HG03175 (cell line): ENCODE measurements around the gene GPC6.

Experiments used
- ATAC-seq: cut with Tn5 transposase; IDR thresholded peaks from one replicate; pipeline ENCODE4 v1.9.1; 2021; ENCODE audit warnings: mild to moderate bottlenecking, moderate library complexity; ENCODE audit not compliant: unreplicated experiment

The GPC6 gene

DNA sequence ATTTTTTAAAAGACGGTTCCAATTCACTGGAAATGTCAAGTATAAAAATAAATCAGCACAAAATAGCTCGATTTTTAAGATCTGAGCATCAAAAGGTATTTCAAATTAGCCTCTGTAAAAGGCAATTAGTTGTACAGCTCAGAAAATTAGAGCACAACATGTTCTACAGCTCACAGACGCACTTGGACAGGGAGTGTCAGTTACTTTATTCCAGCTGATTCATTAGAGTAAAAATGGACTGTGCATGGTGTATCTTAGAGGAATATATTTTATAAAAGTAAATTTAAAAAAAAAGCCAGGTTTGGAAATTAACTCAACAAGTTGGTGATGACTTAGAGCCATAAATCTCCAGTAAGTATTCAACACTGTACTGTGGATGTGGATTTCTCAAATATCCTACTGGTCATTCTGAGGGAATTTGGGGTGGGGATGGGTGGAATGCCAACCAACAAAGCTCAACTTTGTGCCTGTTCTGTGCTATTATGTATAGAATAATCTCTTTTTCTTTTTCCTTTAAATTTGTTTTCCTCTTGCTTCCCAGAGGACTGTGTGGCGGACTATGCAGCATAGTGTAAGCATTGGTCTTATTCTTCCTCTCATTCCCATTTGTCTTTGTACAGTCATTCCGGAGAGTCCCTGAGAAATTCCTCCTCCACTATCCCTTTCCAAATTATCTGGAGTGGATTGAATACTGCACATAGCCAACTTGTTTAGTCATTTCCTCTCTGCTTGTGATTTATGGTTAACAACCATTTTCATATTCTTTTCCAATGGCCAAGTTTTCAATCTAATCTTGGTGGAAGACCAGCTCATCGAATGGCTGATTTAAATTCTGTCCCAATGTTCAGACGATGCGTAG, 1083.6 kb downstream of the GPC6 start:
- no peak for ATAC-seq

DNA sequence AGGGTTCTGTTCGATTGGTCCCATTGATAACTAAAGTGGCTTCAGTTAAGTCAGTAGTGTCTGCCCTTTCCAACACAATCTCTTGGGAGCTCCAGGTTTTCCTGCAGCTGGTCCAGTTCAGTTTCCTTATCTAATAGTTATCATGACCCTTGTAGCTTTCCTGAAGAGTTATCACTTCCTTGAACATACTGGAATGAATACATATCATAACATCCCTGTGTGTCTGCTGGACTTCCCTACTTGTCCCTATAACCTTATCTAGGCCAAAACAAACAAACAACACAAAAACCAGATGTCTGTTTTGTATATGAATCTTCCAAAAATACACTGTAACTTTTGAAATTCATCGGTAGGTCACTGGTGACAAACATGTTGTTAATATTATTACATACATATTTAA, 1085.3 kb downstream of the GPC6 start:
- ATAC-seq: no peak

GRCh38 chr13:94312511-94313216, 1086.1 kb downstream of the GPC6 start:
- no peak for ATAC-seq

- ATAC-seq: no peak
These were observed 1086.8 kb downstream of the GPC6 start for GRCh38 chr13:94313321-94313910.

- no peak for ATAC-seq
These were observed 1087.3 kb downstream of the GPC6 start for GRCh38 chr13:94313926-94314325.

DNA sequence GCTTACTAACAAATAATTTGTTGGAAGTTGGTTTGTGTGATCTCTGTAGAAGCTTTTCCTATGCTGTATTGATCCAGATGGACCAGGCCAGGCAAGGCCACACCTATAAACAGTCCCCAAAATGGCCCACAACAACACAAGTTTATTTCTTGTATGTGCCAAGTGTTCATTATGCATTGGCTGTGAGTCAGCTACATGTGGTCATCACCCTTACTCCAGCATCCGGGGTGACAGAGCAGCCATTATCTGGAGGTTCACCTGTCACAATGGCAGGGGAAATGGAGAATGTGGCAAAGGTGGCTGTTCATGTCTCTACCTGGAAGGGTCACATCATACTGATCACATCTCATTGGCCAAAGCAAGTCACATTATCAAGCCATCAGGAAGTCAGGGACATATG, 1088.6 kb downstream of the GPC6 start:
- no peak for ATAC-seq

DNA sequence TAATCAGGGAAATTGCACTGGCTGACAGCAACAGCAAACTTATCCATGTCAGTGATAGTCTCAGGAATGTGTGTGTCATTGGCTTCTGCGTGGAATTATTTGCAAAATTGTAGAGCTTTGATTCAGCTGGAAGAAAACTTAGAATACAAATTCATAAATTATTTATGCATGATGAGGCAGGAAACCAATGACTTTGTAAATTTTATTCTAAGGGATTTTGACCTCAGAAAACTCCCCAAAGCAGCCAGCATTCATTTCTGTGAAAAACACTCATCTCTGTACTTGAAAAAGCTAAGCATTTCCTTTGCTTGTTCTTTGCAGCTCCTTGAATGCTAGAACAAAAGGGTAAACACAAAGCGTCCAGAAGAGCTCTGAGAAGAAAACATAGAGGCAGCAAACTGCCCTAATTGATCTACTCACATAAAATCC, 1090.5 kb downstream of the GPC6 start:
- ATAC-seq: no peak

- ATAC-seq: no peak
These were observed 1091.8 kb downstream of the GPC6 start for GRCh38 chr13:94318418-94318817.

DNA sequence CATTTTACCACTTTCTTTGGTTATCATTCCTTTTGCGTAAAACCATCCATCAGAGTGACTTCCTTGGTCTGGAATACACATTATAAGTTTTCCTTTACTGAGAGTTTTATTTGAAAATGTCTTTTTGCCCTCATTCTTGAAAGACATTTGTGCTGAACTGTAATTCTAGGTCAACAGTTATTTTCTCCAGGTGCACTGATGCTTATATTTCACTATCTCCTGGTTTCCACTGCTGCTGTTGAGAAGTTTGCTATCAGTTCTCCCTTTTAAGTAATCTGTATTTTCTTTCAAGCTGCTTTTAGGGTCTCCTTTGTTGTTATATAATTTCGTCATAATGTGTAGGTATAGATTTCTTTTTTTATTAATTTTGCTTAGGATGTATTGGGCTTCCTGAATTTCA, 1092.9 kb downstream of the GPC6 start:
- no peak for ATAC-seq

DNA sequence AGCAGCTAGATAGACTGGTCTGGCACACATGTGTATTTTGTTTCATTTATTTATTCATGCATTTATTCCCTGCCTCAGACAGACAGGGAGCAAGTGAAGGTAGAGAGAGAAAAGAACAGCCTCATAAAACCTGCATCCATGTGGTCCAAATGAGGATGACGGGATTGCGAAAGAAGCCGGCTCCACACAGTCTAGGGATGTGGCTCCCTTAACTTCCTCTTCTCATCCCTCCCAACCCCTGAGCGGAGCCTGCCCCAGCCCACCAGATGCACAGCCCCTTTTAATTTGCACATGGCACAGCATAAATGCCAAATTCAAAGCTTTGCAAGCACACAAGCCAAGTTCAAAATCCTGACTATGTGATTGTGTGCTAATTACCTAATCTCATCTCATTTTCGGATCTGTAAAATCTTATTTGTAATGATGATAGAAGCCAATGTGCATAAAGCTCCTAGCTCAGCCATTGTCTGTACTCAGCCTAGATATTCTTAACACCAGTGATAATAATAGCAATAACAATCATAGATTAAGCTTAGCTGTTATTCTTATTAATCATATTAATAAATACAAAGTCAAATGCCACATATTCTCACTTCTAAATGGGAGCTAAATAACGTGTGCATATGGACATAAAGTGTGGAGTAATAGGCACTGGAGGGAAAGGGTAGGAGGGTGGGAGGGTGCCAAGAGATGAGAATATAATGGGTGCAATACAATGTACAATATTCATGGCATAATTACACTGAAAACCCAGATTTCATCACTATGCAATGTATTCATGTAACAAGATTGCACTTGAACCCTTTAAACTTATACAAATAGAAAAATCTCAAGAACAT, 1096.5 kb downstream of the GPC6 start:
- no peak for ATAC-seq

GRCh38 chr13:94323764-94324758, 1097.5 kb downstream of the GPC6 start:
- ATAC-seq: no peak

DNA sequence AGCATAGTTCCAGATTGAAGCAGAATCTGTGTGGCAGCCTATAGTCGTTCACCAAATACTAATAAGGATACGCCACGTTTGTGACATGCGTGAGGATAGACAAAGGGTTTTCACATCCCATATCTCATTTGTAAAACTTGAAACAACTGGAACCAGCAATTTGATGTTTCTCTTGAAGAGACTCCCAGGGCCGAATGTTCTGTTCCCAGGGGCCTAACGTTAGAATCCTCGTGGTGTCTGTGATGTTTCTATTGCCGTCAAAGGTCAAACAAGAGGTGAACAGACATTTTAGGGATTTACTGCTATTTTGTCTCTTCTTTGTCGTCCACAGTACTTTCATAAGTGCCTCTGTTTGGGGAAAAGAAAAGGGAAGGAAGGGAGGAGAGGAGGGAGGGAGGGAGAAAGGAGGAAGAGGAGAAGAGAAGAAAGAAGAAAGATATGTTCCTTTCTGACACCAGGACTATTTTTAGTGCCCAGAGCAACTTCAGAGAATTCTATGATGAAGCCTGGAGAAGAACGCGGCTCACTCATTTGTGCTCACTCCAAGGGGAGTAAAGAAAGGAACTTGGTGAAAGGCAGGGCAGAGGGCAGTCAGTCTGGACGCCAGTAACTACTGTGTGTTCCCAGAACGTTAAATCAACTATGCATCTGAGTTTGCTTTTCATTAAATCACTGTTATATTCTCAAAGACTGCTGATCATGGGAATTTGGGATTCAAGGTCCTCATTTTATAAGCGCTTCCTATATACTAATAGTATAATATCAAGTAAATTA, 1098.3 kb downstream of the GPC6 start:
- ATAC-seq: no peak

DNA sequence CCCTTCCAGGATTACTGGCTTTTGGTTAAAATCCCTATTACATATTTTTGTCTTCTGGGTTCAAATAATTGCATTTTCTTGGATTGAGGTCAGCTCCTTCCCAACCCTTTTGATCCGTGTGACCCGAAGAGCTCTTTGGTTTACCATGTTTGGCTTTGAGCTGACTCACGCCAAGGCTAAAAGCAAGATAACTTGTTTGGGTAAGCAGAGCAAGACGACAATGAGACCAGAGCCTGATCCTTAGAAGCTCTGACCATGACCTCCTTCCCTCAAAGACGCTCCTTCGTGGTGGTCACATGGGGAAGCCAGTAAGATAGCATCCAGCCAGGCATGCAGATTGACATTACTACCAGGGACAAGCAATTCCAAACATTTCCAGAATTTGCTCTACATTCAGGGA, 1099.0 kb downstream of the GPC6 start:
- no peak for ATAC-seq

GRCh38 chr13:94327318-94327717, 1100.7 kb downstream of the GPC6 start:
- ATAC-seq: peak; percentile 93

DNA sequence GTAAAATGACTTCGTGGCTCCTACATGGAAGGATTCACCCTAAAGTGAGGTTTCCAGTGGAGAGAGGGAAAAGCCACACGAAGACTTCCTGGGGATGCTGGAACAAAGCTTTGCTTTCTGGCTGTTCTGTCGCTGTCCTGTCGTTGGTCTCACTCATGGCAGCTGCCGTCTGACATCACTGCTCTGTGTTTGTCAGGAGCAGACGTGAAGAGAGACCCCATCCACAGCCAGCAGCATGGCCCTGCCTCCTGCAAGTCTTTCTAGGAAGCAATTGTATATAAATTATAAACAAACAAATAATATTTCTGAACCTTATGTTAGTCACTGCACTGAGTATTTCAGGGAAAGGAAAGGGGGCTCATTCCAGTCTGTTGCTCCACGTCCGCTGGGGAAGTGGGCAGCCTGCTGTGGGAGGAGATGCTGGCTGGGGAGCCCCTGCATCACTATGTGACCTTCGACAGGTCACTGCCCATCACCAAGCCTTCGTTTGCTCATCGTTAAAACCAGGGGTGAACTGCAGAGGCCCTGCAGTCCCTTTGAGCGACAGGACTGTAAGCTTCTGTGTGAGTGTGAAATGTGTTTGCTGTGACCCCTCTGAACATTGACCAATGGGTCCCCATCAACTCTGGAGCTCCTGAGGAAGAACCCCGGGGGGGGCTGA, 1101.9 kb downstream of the GPC6 start:
- ATAC-seq: no peak

DNA sequence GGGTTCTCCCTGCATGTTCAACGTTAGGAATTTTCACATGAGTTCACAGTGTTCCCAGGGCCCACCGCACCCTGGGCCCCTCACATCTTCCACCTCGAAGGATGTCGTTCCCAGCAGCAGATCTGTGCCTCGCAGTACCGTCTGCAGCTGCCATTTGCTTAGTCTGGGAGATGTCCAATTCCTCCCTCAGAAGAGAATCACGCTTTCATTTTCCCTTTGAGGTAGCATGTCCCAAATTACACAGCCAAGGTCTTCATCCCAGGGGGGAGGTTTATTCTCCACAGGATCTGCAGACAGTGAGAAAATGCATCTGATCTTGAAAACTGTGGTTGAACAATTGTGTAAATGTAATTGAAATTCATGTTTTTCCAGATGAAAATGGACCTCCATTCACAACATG, 1102.7 kb downstream of the GPC6 start:
- ATAC-seq: no peak

GRCh38 chr13:94329754-94330551, 1103.3 kb downstream of the GPC6 start:
- no peak for ATAC-seq
